H1 (cell line): ENCODE measurements around the gene MCL1. TPM values are rescaled to one million over a fixed set of nuclear protein-coding genes. Genes with fewer than 3 reads are reported as not detected.
A peak's percentile ranks its signal among the peaks of the same experiment; 100 is the strongest.

ENCODE experiments used
- ATF3 ChIP-seq: IDR thresholded peaks from 2 replicates; pipeline ENCODE4 v1.6.1; 2011; ENCODE audit warnings: low read depth, mild to moderate bottlenecking, low read length; ENCODE audit not compliant: insufficient read depth
- HDAC2 ChIP-seq, 2 experiments: fragments of 300-600 bp in 1 of 2; sonication (generic) in 1 of 2; IDR thresholded peaks; 2 replicates each; pipeline ENCODE4 v1.6.1; 2011 to 2012; ENCODE audit warnings: low read depth in 2 of 2, low read length in 2 of 2, mild to moderate bottlenecking in 2 of 2, moderate library complexity in 2 of 2, borderline replicate concordance in 1 of 2, inconsistent platforms in 1 of 2
- POLR2A ChIP-seq, 2 experiments: IDR thresholded peaks; 1 replicate in 1 of 2; 2 replicates in 1 of 2; pipeline ENCODE4 v1.6.1; 2011; ENCODE audit warnings: low read depth in 2 of 2, low read length in 2 of 2, mild to moderate bottlenecking in 2 of 2; ENCODE audit errors: control extremely low read depth in 1 of 2
- RXRA ChIP-seq: IDR thresholded peaks from 2 replicates; pipeline ENCODE4 v1.6.1; 2011; ENCODE audit warnings: low read depth, mild to moderate bottlenecking, low read length, moderate library complexity; ENCODE audit not compliant: insufficient read depth
- ZNF274 ChIP-seq: IDR thresholded peaks from 2 replicates; pipeline ENCODE4 v1.7.0; 2012; ENCODE audit warnings: low read length, borderline replicate concordance; ENCODE audit errors: extremely low read depth
- polyA plus RNA-seq, 7 experiments: library from polyadenylated mRNA; depleted of rRNA in 3 of 7; stranded (reverse) in 5 of 7; unstranded in 2 of 7; fragments of >200 nt in 5 of 7; fragments of 200-250 nt in 2 of 7; gene quantifications; 1 replicate in 5 of 7; 2 replicates in 1 of 7; 4 replicates in 1 of 7; pipeline versions ENCODE4 v1.2.1 to v1.2.3, GENCODE V29; 2011 to 2013; ENCODE audit warnings: missing spikeins in 2 of 7, mixed read lengths in 2 of 7
- total RNA-seq: library from RNA; stranded (reverse); fragmentation: NEBNext Ultra II Directional; extraction: Animal tissue kit (Norgen Biotek cat#: 25700); gene quantifications from 2 replicates; pipeline ENCODE4 v1.2.1, GENCODE V29; 2021
- TF ChIP-seq, protein P1 (sequence below), 3 experiments: IDR thresholded peaks; 1 replicate in 2 of 3; 2 replicates in 1 of 3; pipeline versions ENCODE4 v1.5.1 to v1.6.1; 2011; ENCODE audit warnings: low read length in 3 of 3, mild to moderate bottlenecking in 3 of 3, inconsistent platforms in 2 of 3, low read depth in 1 of 3, moderate library complexity in 1 of 3; ENCODE audit not compliant: insufficient read depth in 1 of 3; ENCODE audit errors: control extremely low read depth in 1 of 3

The MCL1 gene
- total and polyA plus RNA-seq, 2 of the 8 experiments (the other 6 are each of a cell fraction or from before 2014, with no cell fraction given): 61.1 to 218 TPM

DNA sequence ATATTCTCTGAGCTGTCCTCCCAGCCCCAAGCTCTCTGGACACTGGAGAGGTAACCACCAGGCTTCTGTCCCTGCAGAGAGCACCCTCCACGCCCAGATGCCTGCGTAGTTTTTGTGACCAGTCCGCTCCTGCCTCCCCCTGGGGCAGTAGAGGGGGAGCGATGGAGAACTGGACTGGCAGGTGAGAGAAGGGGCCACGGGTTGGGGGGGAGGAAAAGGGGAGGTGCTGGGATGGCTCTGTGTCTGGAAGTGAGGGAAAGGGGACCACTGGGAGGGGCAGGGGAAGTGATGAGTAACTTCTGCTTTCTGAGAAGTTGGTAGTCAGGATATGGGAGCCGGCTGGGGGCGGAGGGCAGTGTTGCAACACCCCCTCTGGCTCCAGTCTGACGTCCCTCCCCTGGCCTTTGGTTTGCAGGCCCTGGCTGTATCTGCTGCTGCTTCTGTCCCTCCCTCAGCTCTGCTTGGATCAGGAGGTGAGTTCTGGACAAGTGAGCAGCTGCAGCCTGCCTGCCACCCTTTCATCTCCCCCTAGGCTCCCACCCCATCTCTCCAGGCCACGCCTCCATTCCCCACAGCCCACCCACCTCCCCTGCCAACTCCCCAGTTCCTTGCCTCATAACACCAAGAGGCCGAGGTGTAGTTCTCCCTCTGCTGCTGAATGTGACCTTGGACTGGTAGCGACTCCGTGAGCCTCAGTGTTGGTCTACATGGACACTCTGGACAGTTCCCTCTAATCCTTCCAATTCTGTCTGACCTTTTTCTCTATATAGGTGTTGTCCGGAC, 27.1 kb downstream of the MCL1 start (continued):
- TF ChIP-seq, protein P1, sequence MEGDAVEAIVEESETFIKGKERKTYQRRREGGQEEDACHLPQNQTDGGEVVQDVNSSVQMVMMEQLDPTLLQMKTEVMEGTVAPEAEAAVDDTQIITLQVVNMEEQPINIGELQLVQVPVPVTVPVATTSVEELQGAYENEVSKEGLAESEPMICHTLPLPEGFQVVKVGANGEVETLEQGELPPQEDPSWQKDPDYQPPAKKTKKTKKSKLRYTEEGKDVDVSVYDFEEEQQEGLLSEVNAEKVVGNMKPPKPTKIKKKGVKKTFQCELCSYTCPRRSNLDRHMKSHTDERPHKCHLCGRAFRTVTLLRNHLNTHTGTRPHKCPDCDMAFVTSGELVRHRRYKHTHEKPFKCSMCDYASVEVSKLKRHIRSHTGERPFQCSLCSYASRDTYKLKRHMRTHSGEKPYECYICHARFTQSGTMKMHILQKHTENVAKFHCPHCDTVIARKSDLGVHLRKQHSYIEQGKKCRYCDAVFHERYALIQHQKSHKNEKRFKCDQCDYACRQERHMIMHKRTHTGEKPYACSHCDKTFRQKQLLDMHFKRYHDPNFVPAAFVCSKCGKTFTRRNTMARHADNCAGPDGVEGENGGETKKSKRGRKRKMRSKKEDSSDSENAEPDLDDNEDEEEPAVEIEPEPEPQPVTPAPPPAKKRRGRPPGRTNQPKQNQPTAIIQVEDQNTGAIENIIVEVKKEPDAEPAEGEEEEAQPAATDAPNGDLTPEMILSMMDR (IDR thresholded peaks at IDR 0.05; ENCODE audit: control extremely low read depth in 1 of 3, insufficient read depth in 1 of 3, low read depth in 1 of 3, low read length in 3 of 3): no peak
- TF ChIP-seq ZNF274: no peak
- TF ChIP-seq ATF3: no peak
- no peak for TF ChIP-seq RXRA
- no peak for TF ChIP-seq HDAC2 (IDR thresholded peaks at IDR 0.05; ENCODE audit: borderline replicate concordance in 1 of 2, low read depth in 2 of 2, low read length in 2 of 2)
- peak in 1 of 2 experiments; percentile 46; a peak in 1 of 3 replicates for TF ChIP-seq POLR2A (IDR thresholded peaks at IDR 0.05; ENCODE audit: control extremely low read depth in 1 of 2, low read depth in 2 of 2, low read length in 2 of 2)
